Esophagus mucosa (tissue), 1 donor: ENCODE results near the gene PPP2R2C. TPM values are rescaled to one million over a fixed set of nuclear protein-coding genes. Genes with fewer than 3 reads are reported as not detected.

Source experiments
- ATAC-seq: fragments of 200-7000 bp; cut with Tn5 transposase; one replicate; pipeline ENCODE4 v1.9.1; 2020
- total RNA-seq: library from RNA; stranded (reverse); gene quantifications from one replicate; pipeline ENCODE4 v1.2.4, GENCODE V29; 2023
- donor health status: DM: yes; HTN: yes; CAD: no.

Gene PPP2R2C
- total RNA-seq: 65.7 TPM

GRCh38 chr4:6472387-6473263 is at the start of gene PPP2R2C:
PPP2R2C (minus strand) TSS chr4:6472614; CDS start chr4:6472229, 385 bp downstream.
- ATAC-seq: peak; percentile 63

- ATAC-seq: no peak
Measured at GRCh38 chr4:6520978-6521377, 48.6 kb upstream of the PPP2R2C start.

GRCh38 chr4:6520051-6520636 is 47.7 kb upstream of the PPP2R2C start:
- ATAC-seq: no peak

- ATAC-seq: no peak
Measured at GRCh38 chr4:6517171-6517570, 44.8 kb upstream of the PPP2R2C start.

GRCh38 chr4:6516762-6517161 is 44.3 kb upstream of the PPP2R2C start:
- ATAC-seq: no peak

- no peak for ATAC-seq
Measured at GRCh38 chr4:6516281-6516680, 43.9 kb upstream of the PPP2R2C start.

GRCh38 chr4:6513678-6514077 is 41.3 kb upstream of the PPP2R2C start:
- no peak for ATAC-seq

GRCh38 chr4:6509587-6509986 is 37.2 kb upstream of the PPP2R2C start:
- ATAC-seq: peak; percentile 54

GRCh38 chr4:6507345-6507744 is 34.9 kb upstream of the PPP2R2C start:
- ATAC-seq: no peak

GRCh38 chr4:6506616-6507140 is 34.3 kb upstream of the PPP2R2C start:
- no peak for ATAC-seq

GRCh38 chr4:6504900-6505496 is 32.6 kb upstream of the PPP2R2C start:
- ATAC-seq: no peak

- no peak for ATAC-seq
Measured at GRCh38 chr4:6502747-6503465, 30.5 kb upstream of the PPP2R2C start.

- no peak for ATAC-seq
Measured at GRCh38 chr4:6502147-6502546, 29.7 kb upstream of the PPP2R2C start.

- no peak for ATAC-seq
Measured at GRCh38 chr4:6501171-6501570, 28.8 kb upstream of the PPP2R2C start.

- ATAC-seq: no peak
Measured at GRCh38 chr4:6500481-6501140, 28.2 kb upstream of the PPP2R2C start.

GRCh38 chr4:6499238-6499600 is 26.8 kb upstream of the PPP2R2C start:
- no peak for ATAC-seq

- no peak for ATAC-seq
Measured at GRCh38 chr4:6498511-6499237, 26.3 kb upstream of the PPP2R2C start.

- no peak for ATAC-seq
Measured at GRCh38 chr4:6497796-6498195, 25.4 kb upstream of the PPP2R2C start.

GRCh38 chr4:6495736-6496135 is 23.3 kb upstream of the PPP2R2C start:
- no peak for ATAC-seq

- ATAC-seq: no peak
Measured at GRCh38 chr4:6495296-6495590, 22.8 kb upstream of the PPP2R2C start.

- no peak for ATAC-seq
Measured at GRCh38 chr4:6494431-6495295, 22.2 kb upstream of the PPP2R2C start.
